NB4 (cell line): ENCODE results near the gene TMTC2.

Experiments used
- DNase-seq: peaks from one replicate; pipeline ENCODE4 v3.0.0; 2010; ENCODE audit warnings: low read depth
- H3K4me3 ChIP-seq: one replicate; pipeline ENCODE4 v1.5.1; 2011; ENCODE audit warnings: mild to moderate bottlenecking, low read depth, low read length, moderate library complexity
- CTCF ChIP-seq: IDR thresholded peaks from one replicate; pipeline ENCODE4 v1.5.1; 2012; ENCODE audit warnings: low read depth, low read length
- MYC ChIP-seq: IDR thresholded peaks from 2 replicates; pipeline ENCODE4 v1.6.1; 2011; ENCODE audit warnings: low read depth, low read length
- POLR2A ChIP-seq: IDR thresholded peaks from 2 replicates; pipeline ENCODE4 v1.6.1; 2011; ENCODE audit warnings: mild to moderate bottlenecking; ENCODE audit not compliant: insufficient read length; ENCODE audit errors: extremely low read depth
- TF ChIP-seq, protein P1 (sequence below): IDR thresholded peaks from 2 replicates; pipeline ENCODE4 v1.6.1; 2011; ENCODE audit warnings: low read depth, low read length

The TMTC2 gene

DNA sequence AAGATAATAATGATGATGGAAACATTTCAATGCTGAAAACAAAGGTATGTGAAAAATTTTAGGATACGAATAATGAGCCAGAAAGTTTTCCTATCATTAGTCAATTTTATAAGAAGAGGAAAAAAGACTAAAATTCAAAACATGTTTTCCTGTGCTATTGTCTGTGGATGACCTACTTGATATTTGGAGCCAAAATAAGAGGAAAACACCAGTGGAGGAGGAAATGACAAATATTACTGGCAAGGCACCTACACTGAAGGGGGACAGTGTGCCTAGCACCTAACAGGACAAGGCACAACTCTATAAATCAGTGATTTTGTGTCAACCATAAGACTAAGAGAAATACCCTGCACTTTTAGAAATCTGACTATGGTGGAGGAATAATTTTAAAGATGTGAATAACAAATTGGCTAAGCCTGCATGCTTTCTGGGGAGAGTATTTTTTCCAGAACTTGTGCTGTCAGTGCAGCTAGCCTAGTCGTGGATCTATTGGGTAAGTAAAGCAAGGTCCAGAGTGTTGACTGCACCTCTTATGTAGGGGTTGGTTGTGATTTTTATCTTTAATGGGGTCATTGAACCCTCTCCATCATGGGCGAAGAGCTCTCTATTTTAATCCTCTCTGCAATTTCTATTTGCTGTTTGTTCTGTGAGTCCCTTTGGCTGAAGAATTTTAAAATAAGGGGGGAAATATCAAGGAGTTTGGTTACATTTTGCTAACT, 398.0 kb downstream of the TMTC2 start:
- no peak overlapping the region for H3K4me3 ChIP-seq
- DNase-seq, result no peak
- TF ChIP-seq CTCF, result no peak
- TF ChIP-seq MYC, result no peak
- no peak for TF ChIP-seq POLR2A
- TF ChIP-seq, protein P1, sequence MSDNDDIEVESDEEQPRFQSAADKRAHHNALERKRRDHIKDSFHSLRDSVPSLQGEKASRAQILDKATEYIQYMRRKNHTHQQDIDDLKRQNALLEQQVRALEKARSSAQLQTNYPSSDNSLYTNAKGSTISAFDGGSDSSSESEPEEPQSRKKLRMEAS, result no peak

GRCh38 chr12:83086023-83086422, 399.3 kb downstream of the TMTC2 start:
- DNase-seq, result no peak
- TF ChIP-seq, protein P1, result no peak
- TF ChIP-seq CTCF (no peak), POLR2A (no peak), MYC (no peak)
- no peak overlapping the region for H3K4me3 ChIP-seq

- H3K4me3 ChIP-seq, result no peak overlapping the region
- no peak for DNase-seq
- TF ChIP-seq CTCF (no peak), MYC (no peak), POLR2A (no peak)
- TF ChIP-seq, protein P1, result no peak
These were observed 402.9 kb downstream of the TMTC2 start for GRCh38 chr12:83089575-83089974.

DNA sequence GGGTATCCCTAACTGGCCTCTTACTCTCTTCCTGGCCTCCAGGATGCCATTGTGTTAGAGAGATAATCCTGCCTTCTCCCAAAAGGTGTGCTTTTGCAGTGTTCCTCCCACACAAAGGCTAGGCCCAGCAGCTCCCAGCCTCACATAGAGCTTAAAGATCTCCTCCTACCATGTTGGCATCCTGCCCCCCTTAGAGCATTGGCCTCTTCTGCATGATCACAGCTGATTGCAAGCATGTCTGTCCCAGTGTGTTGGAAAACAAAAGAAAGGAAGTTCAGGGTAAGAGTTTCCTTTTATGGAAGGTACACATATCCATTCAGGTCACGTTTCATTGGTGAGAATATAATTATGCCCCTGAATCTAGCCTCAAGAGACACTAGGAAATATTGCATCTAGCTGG, 405.4 kb downstream of the TMTC2 start:
- no peak overlapping the region for H3K4me3 ChIP-seq
- no peak for DNase-seq
- TF ChIP-seq, protein P1, result no peak
- TF ChIP-seq CTCF (no peak), MYC (no peak), POLR2A (no peak)

DNA sequence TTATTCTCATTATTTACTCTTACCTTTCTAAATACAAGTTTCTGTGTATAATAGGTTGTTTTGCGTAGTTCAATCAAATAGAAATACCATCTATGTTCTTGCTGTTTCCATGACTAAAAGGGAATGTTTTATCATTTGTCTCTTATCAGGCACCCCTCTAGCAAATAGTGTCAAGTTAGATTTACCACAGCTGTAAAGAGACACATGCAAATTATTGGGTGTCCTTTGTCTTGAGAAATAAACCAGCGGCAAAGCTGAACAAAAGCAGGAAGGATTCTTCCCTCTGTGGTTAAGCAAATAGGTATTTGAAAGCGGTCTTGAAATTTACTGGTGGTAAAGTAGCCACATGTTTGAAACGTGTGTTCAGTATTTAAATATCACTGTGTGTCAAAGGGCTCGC, 405.9 kb downstream of the TMTC2 start:
- no peak for TF ChIP-seq POLR2A
- no peak for TF ChIP-seq CTCF
- TF ChIP-seq, protein P1, result no peak
- no peak for TF ChIP-seq MYC
- H3K4me3 ChIP-seq, result no peak overlapping the region
- DNase-seq, result no peak
